Esophagus squamous epithelium (tissue), 4 donors: ENCODE data around the gene EI24.

Experiments used
- CTCF ChIP-seq, 6 experiments: fragments of 450-650 bp in 4 of 6; fragments of 200-600 bp in 2 of 6; sonication (generic) in 2 of 6; IDR thresholded peaks; one replicate each; pipeline ENCODE4 v1.5.1; 2016 to 2019; ENCODE audit warnings: antibody characterized with exemption in 6 of 6, mild to moderate bottlenecking in 4 of 6, moderate library complexity in 4 of 6
- POLR2A ChIP-seq, 4 donors: fragments of 450-650 bp; IDR thresholded peaks; one replicate each; pipeline ENCODE4 v1.6.1; 2017; ENCODE audit warnings: antibody characterized with exemption in 4 of 4, mild to moderate bottlenecking in 4 of 4, moderate library complexity in 3 of 4

- TF ChIP-seq POLR2A (IDR thresholded peaks at IDR 0.05) (no peak), CTCF (IDR thresholded peaks at IDR 0.05) (no peak)
These were observed 16.2 kb downstream of the EI24 start for GRCh38 chr11:125585487-125585886.
